Psoas muscle (tissue), 8 donors: Measurements from ENCODE around the gene BCL7B. TPM values are rescaled to one million over a fixed set of nuclear protein-coding genes. Genes with fewer than 3 reads are reported as not detected.

ENCODE experiments used
- ATAC-seq, 4 donors: fragments of 200-7000 bp; cut with Tn5 transposase; one replicate each; pipeline ENCODE4 v1.9.1; 2020; ENCODE audit warnings: moderate library complexity in 3 of 4, mild to moderate bottlenecking in 2 of 4
- DNase-seq, 2 donors: peaks; one replicate each; pipeline ENCODE4 v3.0.0-alpha.2; 2020
- H3K27ac ChIP-seq: fragments of 200-600 bp; one replicate; pipeline ENCODE4 v1.8.0; 2022
- H3K27me3 ChIP-seq, 3 donors: fragments of 200-600 bp in 1 of 3; one replicate each; pipeline versions ENCODE4 v1.6.1 to v1.8.0; 2013 to 2022; ENCODE audit warnings: low read length in 2 of 3, mild to moderate bottlenecking in 2 of 3, moderate library complexity in 1 of 3; ENCODE audit not compliant: insufficient read depth in 3 of 3
- H3K36me3 ChIP-seq, 2 donors: fragments of 200-600 bp in 1 of 2; one replicate each; pipeline versions ENCODE4 v1.6.1 to v1.8.0; 2013 to 2022; ENCODE audit warnings: low read depth in 1 of 2, mild to moderate bottlenecking in 1 of 2, moderate library complexity in 1 of 2; ENCODE audit not compliant: insufficient read depth in 1 of 2
- H3K4me1 ChIP-seq: fragments of 200-600 bp; one replicate; pipeline ENCODE4 v1.8.0; 2022
- H3K4me3 ChIP-seq: fragments of 200-600 bp; one replicate; pipeline ENCODE4 v1.8.0; 2022; ENCODE audit warnings: mild to moderate bottlenecking
- H3K9me3 ChIP-seq: fragments of 200-600 bp; one replicate; pipeline ENCODE4 v1.8.0; 2022
- WGBS, 3 donors: extraction: QIAGEN DNeasy Blood & Tissue Kit; methylation state at CpG; one replicate each; pipeline versions ENCODE4 v1.1.6 to v1.1.7; 2013; 5-methylcytosine and 5-hydroxymethylcytosine counted together
- intact Hi-C, 2 donors: fragments of 100-400 bp; cut with DNase I; formaldehyde crosslinking; loops; one replicate each; pipeline versions ENCODE4 v1.11.0 to v1.14.2; 2022
- polyA plus RNA-seq, 3 donors: library from polyadenylated mRNA; stranded (reverse); fragments of 200-250 nt; gene quantifications; one replicate each; pipeline ENCODE4 v1.2.3, GENCODE V29; 2013
- total RNA-seq, 4 donors: library from RNA; stranded (reverse); fragmentation: NEBNext Ultra II Directional in 2 of 4; extraction: Animal tissue kit (Norgen Biotek cat#: 25700) in 2 of 4; gene quantifications; one replicate each; pipeline versions ENCODE4 v1.2.1 to v1.2.4, GENCODE V29; 2021 to 2023
- TF ChIP-seq, protein P1 (sequence below): fragments of 200-600 bp; IDR thresholded peaks from one replicate; pipeline ENCODE4 v1.8.0; 2022; ENCODE audit warnings: antibody characterized with exemption
- donor health status: healthy with polysubstance abuse.
- donor health status: DM: no; HTN: no; CAD: no; lungs with moderate emphysema.
- donor health status: Bipolar disorder and iron deficiency.
- donor health status: healthy.
- donor health status: DM: yes; HTN: yes; CAD: no.
- donor health status: DM: no; HTN: no; CAD: no.
- donor health status: DM: no; HTN: no; CAD: no.
- donor health status: DM: yes; HTN: yes; CAD: no.

Gene BCL7B
- total and polyA plus RNA-seq, 7 donors: 55.8 to 130 (median 91.9) TPM

- DNase-seq (no peak), ATAC-seq (no peak)
- H3K27me3 ChIP-seq: peaks cover 0 to 3% (median 0%) of the 10 kb centered on the region in 3 donors
- H3K27ac ChIP-seq: no peak overlapping the region
- intact Hi-C loops: no loop called here
- H3K9me3 ChIP-seq: no peaks in the 10 kb centered on the region
- no peaks in the 10 kb centered on the region for H3K4me1 ChIP-seq
- WGBS, 3 donors: 84 to 89% (median 85%) methylated on average over 8 to 9 of the region's 9 CpGs
- H3K4me3 ChIP-seq: no peak overlapping the region
- TF ChIP-seq, protein P1, sequence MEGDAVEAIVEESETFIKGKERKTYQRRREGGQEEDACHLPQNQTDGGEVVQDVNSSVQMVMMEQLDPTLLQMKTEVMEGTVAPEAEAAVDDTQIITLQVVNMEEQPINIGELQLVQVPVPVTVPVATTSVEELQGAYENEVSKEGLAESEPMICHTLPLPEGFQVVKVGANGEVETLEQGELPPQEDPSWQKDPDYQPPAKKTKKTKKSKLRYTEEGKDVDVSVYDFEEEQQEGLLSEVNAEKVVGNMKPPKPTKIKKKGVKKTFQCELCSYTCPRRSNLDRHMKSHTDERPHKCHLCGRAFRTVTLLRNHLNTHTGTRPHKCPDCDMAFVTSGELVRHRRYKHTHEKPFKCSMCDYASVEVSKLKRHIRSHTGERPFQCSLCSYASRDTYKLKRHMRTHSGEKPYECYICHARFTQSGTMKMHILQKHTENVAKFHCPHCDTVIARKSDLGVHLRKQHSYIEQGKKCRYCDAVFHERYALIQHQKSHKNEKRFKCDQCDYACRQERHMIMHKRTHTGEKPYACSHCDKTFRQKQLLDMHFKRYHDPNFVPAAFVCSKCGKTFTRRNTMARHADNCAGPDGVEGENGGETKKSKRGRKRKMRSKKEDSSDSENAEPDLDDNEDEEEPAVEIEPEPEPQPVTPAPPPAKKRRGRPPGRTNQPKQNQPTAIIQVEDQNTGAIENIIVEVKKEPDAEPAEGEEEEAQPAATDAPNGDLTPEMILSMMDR: no peak
- H3K36me3 ChIP-seq: peaks cover 0 to 16% of the 10 kb centered on the region in 2 donors
These were observed 37.9 kb upstream of the BCL7B start for GRCh38 chr7:73595358-73595757.

- no peak for DNase-seq
- H3K4me3 ChIP-seq: no peak overlapping the region
- H3K27me3 ChIP-seq: peaks cover 0 to 3% (median 0%) of the 10 kb centered on the region in 3 donors
- peak in 3 of 4 donors; percentile 11 to 17 (median 16) for ATAC-seq
- WGBS, 3 donors: 68 to 71% (median 68%) methylated on average over 14 of the region's 14 CpGs
- TF ChIP-seq, protein P1: no peak
- H3K27ac ChIP-seq: no peak overlapping the region
- H3K4me1 ChIP-seq: no peaks in the 10 kb centered on the region
- peaks cover 0 to 16% of the 10 kb centered on the region in 2 donors for H3K36me3 ChIP-seq
- no peaks in the 10 kb centered on the region for H3K9me3 ChIP-seq
- intact Hi-C loops: no loop called here
These were observed 35.9 kb upstream of the BCL7B start for GRCh38 chr7:73593207-73594045.

GRCh38 chr7:73586911-73587310, 29.4 kb upstream of the BCL7B start:
- H3K4me3 ChIP-seq: no peak overlapping the region
- intact Hi-C loops: no loop called here
- ATAC-seq (peak in 2 of 4 donors; percentile 3 to 5), DNase-seq (peak in 1 of 2 donors; percentile 46)
- TF ChIP-seq, protein P1: no peak
- 90 to 95% (median 94%) methylated on average over 12 of the region's 12 CpGs for WGBS, 3 donors
- H3K36me3 ChIP-seq: no peaks in the 10 kb centered on the region
- no peaks in the 10 kb centered on the region for H3K27me3 ChIP-seq
- no peaks in the 10 kb centered on the region for H3K4me1 ChIP-seq
- H3K27ac ChIP-seq: no peak overlapping the region
- no peaks in the 10 kb centered on the region for H3K9me3 ChIP-seq

- DNase-seq (peak in 1 of 2 donors; percentile 12), ATAC-seq (no peak)
- Histone ChIP-seq H3K9me3 (no peaks in the 10 kb centered on the region), H3K27ac (no peak overlapping the region), H3K4me3 (no peak overlapping the region), H3K36me3 (no peaks in the 10 kb centered on the region), H3K4me1 (no peaks in the 10 kb centered on the region), H3K27me3 (peaks cover 0 to 2% (median under 1%) of the 10 kb centered on the region in 3 donors)
- 54 to 71% (median 65%) methylated on average over 2 of the region's 2 CpGs for WGBS, 3 donors
- TF ChIP-seq, protein P1: no peak
- intact Hi-C loops: no loop called here
These were observed 27.7 kb upstream of the BCL7B start for GRCh38 chr7:73585196-73585595.
